ENCODE data around the gene TUB. TPM values are rescaled to one million over a fixed set of nuclear protein-coding genes. Genes with fewer than 3 reads are reported as not detected.
A peak's percentile ranks its signal among the peaks of the same experiment; 100 is the strongest.

The TUB gene
- total RNA-seq, 1 donor from 2014 or later: 11.3 TPM

GRCh38 chr11:8091721-8092120 lies 10.7 kb downstream of the TUB start:
- no peak for DNase-seq (ENCODE audit: low spot score)

- peak; percentile 57 for DNase-seq (ENCODE audit: low spot score)
Measured at GRCh38 chr11:8092587-8093424, 11.8 kb downstream of the TUB start.

GRCh38 chr11:8093931-8094575 lies 13.0 kb downstream of the TUB start:
- DNase-seq (ENCODE audit: low spot score): peak; percentile 46

- DNase-seq (ENCODE audit: low spot score): no peak
Measured at GRCh38 chr11:8094656-8095055, 13.6 kb downstream of the TUB start.

GRCh38 chr11:8095371-8095770 lies 14.4 kb downstream of the TUB start:
- no peak for DNase-seq (ENCODE audit: low spot score)

- no peak for DNase-seq (ENCODE audit: low spot score)
Measured at GRCh38 chr11:8095806-8096522, 15.0 kb downstream of the TUB start.

- DNase-seq (ENCODE audit: low spot score): no peak
Measured at GRCh38 chr11:8096575-8096974, 15.6 kb downstream of the TUB start.

GRCh38 chr11:8097062-8097461 lies 16.1 kb downstream of the TUB start:
- DNase-seq (ENCODE audit: low spot score): no peak

GRCh38 chr11:8097468-8097867 lies 16.5 kb downstream of the TUB start:
- no peak for DNase-seq (ENCODE audit: low spot score)

- DNase-seq (ENCODE audit: low spot score): no peak
Measured at GRCh38 chr11:8097926-8098325, 16.9 kb downstream of the TUB start.

GRCh38 chr11:8098361-8098760 lies 17.4 kb downstream of the TUB start:
- DNase-seq (ENCODE audit: low spot score): no peak

GRCh38 chr11:8098879-8099278 lies 17.9 kb downstream of the TUB start:
- no peak for DNase-seq (ENCODE audit: low spot score)

- peak; percentile 81 for DNase-seq (ENCODE audit: low spot score)
Measured at GRCh38 chr11:8099291-8099899, 18.4 kb downstream of the TUB start.

GRCh38 chr11:8100158-8100557 lies 19.1 kb downstream of the TUB start:
- DNase-seq (ENCODE audit: low spot score): peak; percentile 6

GRCh38 chr11:8100605-8101004 lies 19.6 kb downstream of the TUB start:
- DNase-seq (ENCODE audit: low spot score): peak; percentile 3

GRCh38 chr11:8101421-8101820 lies 20.4 kb downstream of the TUB start:
- peak; percentile 6 for DNase-seq (ENCODE audit: low spot score)

- DNase-seq (ENCODE audit: low spot score): peak; percentile 5
Measured at GRCh38 chr11:8102296-8102915, 21.4 kb downstream of the TUB start.

GRCh38 chr11:8102965-8103364 lies 22.0 kb downstream of the TUB start:
- no peak for DNase-seq (ENCODE audit: low spot score)

- DNase-seq (ENCODE audit: low spot score): no peak
Measured at GRCh38 chr11:8103909-8104308, 22.9 kb downstream of the TUB start.

GRCh38 chr11:8105133-8105532 lies 24.1 kb downstream of the TUB start:
- DNase-seq (ENCODE audit: low spot score): no peak

GRCh38 chr11:8105666-8106065 lies 24.7 kb downstream of the TUB start:
- DNase-seq (ENCODE audit: low spot score): no peak

GRCh38 chr11:8106679-8107078 lies 25.7 kb downstream of the TUB start:
- DNase-seq (ENCODE audit: low spot score): no peak

All from mucosa of gallbladder (tissue), 1 donor.